AG04450 (cell line): ENCODE data around the gene MUC20. TPM values are rescaled to one million over a fixed set of nuclear protein-coding genes. Genes with fewer than 3 reads are reported as not detected.
"Not testable (repeated sequence)": the region's sequence is repeated elsewhere in the genome, so short reads cannot be mapped to it uniquely, and the experiment has no call there.

Source experiments
- CTCF ChIA-PET: fragments of 300-600, 350-600 bp; formaldehyde crosslinking; extraction: SDS; loops from one replicate; lab custom pipeline; 2022; ENCODE audit warnings: antibody characterized with exemption, inconsistent platforms; lab: Charles Lee
- POLR2A ChIA-PET: fragments of 350-600 bp; formaldehyde crosslinking; extraction: SDS; loops from one replicate; lab custom pipeline; 2021; ENCODE audit warnings: antibody characterized with exemption, inconsistent platforms; lab: Yijun Ruan, JAX
- DNase-seq: peaks from one replicate; pipeline ENCODE4 v3.0.0-alpha.2; 2011; ENCODE audit warnings: low read depth, low spot score
- H3K27ac ChIP-seq: one replicate; pipeline ENCODE4 v1.5.1; 2012; ENCODE audit warnings: low read depth, low read length, control low read depth
- H3K27me3 ChIP-seq: one replicate; pipeline ENCODE4 v1.6.0; 2012; ENCODE audit warnings: low read length; ENCODE audit not compliant: control insufficient read depth, insufficient read depth
- H3K4me3 ChIP-seq: 2 replicates; pipeline ENCODE4 v1.5.1; 2011; ENCODE audit warnings: mild to moderate bottlenecking, low read depth, low read length, control low read depth
- H3K9me3 ChIP-seq: 2 replicates; pipeline ENCODE4 v1.5.1; 2012; ENCODE audit warnings: low read length; ENCODE audit not compliant: control insufficient read depth, insufficient read depth
- CTCF ChIP-seq: IDR thresholded peaks from 2 replicates; pipeline ENCODE4 v1.5.1; 2011; ENCODE audit warnings: low read depth, low read length, control low read depth, inconsistent platforms
- polyA plus RNA-seq: library from polyadenylated mRNA; depleted of rRNA; stranded (reverse); fragments of >200 nt; gene quantifications from 2 replicates; pipeline ENCODE4 v1.2.3, GENCODE V29; 2011; rRNA removed
- small RNA-seq: library from RNA; depleted of rRNA; stranded (forward); fragments of <200 nt; gene quantifications from one replicate; pipeline ENCODE3, GENCODE V24; 2012; ENCODE audit warnings: low read depth; ENCODE audit not compliant: insufficient read length

MUC20 gene
- polyA plus RNA-seq, 1 experiment, result 0.19 TPM

- H3K4me3 ChIP-seq, result no peak overlapping the region
- ChIA-PET POLR2A (no interaction called here), CTCF (no interaction called here)
- H3K27me3 ChIP-seq, result no peaks in the 10 kb centered on the region
- no peak overlapping the region for H3K27ac ChIP-seq
- no peak for DNase-seq
- H3K9me3 ChIP-seq, result peaks cover 36% of the 10 kb centered on the region
- no peak for TF ChIP-seq CTCF
These were observed 51.0 kb downstream of the MUC20 start for GRCh38 chr3:195771646-195772300.

GRCh38 chr3:195773956-195774537, 53.3 kb downstream of the MUC20 start:
- no peak for TF ChIP-seq CTCF
- Histone ChIP-seq H3K9me3 (peaks cover 40% of the 10 kb centered on the region), H3K27me3 (no peaks in the 10 kb centered on the region), H3K27ac (no peak overlapping the region), H3K4me3 (no peak overlapping the region)
- no peak for DNase-seq
- ChIA-PET POLR2A (no interaction called here), CTCF (no interaction called here)

DNA sequence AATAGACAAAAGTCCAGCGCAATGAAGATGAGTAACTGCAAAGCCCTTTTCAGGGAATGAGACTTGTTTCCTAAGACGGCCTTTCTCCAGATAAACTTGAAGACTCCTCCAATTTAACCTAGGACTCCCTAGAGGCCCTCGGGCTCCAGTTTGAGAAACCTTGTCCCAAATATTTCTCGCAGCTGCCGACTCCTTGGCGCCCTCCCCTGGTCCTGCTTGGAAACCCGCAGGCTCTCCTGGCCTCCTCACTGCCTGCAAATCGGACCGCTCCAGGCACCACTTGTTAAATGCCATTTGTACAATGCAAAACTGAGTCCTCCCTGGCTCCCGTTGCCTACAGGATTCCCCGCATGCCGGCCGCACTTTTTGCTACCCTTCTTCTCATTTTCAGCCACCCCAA, 54.1 kb downstream of the MUC20 start:
- ChIA-PET POLR2A (no interaction called here), CTCF (no interaction called here)
- H3K9me3 ChIP-seq, result peaks cover 38% of the 10 kb centered on the region
- no peak overlapping the region for H3K4me3 ChIP-seq
- H3K27ac ChIP-seq, result no peak overlapping the region
- DNase-seq, result no peak
- no peaks in the 10 kb centered on the region for H3K27me3 ChIP-seq
- TF ChIP-seq CTCF, result peak; percentile 46

DNA sequence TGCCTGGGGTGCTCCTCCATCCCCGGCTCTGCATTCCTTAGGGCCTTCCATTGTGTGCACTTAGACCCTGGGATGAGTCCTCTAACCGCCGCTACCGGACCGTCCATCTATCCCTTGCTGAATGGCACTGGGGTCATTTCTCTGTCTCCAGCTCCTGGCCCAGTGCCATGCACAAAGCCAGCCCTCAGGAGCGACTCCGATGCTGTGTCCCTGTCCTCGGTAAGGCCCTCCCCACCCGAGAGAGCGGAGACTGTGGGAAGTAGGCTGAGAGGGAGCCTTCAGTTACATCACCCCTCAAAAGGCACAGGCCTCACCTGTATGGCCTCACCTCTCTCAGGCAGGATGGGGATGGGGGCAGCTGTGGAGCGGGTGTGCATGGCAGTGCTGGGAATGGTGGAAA, 57.2 kb downstream of the MUC20 start:
- Histone ChIP-seq H3K9me3 (peaks cover 32% of the 10 kb centered on the region), H3K4me3 (no peak overlapping the region), H3K27me3 (no peaks in the 10 kb centered on the region), H3K27ac (no peak overlapping the region)
- TF ChIP-seq CTCF, result no peak
- ChIA-PET POLR2A (no interaction called here), CTCF (no interaction called here)
- DNase-seq, result no peak

DNA sequence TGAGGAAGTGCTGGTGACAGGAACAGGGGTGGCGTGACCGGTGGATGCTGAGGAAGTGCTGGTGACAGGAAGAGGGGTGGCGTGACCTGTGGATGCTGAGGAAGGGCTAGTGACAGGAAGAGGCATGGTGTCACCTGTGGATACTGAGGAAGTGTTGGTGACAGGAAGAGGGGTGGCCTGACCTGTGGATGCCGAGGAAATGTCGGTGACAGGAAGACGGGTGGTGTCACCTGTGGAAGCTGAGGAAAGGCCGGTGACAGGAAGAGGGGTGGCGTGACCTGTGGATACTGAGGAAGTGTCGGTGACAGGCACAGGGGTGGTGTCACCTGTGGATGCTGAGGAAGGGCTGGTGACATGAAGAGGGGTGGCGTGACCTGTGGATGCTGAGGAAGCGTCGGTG, 60.5 kb downstream of the MUC20 start:
- DNase-seq, H3K4me3 ChIP-seq, CTCF ChIA-PET, H3K27ac ChIP-seq, POLR2A ChIA-PET, H3K27me3 ChIP-seq: not testable (repeated sequence)
- peaks cover 41% of the 10 kb centered on the region for H3K9me3 ChIP-seq

Small RNAs within 50 kb of the gene (small RNA-seq; reads per million reads assigned to genes)
- 15.3 reads per million, percentile 76 among the genes with 10 or more reads in this experiment for gene MIR570

Other genes with a start within 250 kb of the MUC20 start
- 84.3 and 92.0 TPM in 2 replicates for gene PPP1R2, start 177.7 kb upstream of the MUC20 start, polyA plus RNA-seq
- 0.41 and 0.56 TPM in 2 replicates for gene APOD, start 137.0 kb upstream of the MUC20 start, polyA plus RNA-seq
- not detected in 2 replicates for gene MUC4, start 91.0 kb downstream of the MUC20 start, polyA plus RNA-seq
- gene TNK2, start 187.6 kb downstream of the MUC20 start, polyA plus RNA-seq, result 2.7 and 4.4 TPM in 2 replicates